ENCODE data around the gene RRAS2.

The RRAS2 gene

DNA sequence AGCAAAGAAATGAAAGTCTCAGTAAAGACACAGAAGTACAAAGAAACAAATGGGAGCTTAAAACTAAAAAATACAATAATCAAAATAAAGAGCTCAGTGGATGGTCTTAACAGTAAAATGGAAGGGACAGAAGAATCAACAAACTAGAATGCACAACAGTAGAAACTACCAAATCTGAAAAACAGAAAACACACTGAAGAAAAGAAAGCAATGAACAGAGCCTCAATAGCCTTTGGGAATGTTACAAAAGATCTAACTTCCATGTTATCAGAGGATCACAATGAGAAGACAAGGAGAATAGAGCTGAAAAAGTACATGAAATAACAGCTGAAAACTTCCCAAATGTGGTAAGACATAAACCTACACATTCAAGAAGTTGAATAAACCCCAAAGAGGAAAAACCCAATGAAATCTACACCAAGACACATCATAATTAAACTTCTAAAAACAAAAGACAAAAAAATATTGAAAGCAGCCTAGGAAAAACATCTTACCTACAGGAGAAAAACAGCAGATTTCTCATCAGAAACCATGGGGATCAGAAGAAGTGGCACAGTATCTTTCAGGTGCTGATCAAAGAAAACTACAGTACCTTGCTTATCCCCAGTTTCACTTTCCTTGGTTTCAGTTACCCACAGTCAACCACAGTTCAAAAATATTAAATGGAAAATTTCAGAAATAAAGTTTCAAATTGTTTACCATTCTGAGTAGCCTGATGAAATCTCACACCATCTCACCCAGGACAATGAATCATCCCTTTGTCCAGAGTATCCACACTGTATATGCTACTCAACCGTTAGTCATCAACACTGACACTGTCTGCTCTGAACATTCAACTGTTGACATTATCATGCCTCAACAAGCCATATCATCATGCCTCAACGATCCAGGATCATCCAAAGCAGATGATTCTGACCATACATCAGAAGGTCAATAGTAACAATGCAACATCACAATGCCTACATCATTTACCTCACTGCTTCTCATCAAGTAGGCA is 22.2 kb downstream of the RRAS2 start:
- ATAC-seq (ENCODE audit: low read depth), result peak; percentile 99
- H3K27ac ChIP-seq (ENCODE audit: poor library complexity, severe bottlenecking), result peak overlapping the region; percentile 88
- peak; percentile 67 for DNase-seq (ENCODE audit: low spot score)
- no peak overlapping the region for H3K4me3 ChIP-seq (ENCODE audit: severe bottlenecking)
- peaks cover 30% of the 10 kb centered on the region for H3K4me1 ChIP-seq (ENCODE audit: insufficient read depth, poor library complexity, severe bottlenecking)
- TF ChIP-seq, protein P1, sequence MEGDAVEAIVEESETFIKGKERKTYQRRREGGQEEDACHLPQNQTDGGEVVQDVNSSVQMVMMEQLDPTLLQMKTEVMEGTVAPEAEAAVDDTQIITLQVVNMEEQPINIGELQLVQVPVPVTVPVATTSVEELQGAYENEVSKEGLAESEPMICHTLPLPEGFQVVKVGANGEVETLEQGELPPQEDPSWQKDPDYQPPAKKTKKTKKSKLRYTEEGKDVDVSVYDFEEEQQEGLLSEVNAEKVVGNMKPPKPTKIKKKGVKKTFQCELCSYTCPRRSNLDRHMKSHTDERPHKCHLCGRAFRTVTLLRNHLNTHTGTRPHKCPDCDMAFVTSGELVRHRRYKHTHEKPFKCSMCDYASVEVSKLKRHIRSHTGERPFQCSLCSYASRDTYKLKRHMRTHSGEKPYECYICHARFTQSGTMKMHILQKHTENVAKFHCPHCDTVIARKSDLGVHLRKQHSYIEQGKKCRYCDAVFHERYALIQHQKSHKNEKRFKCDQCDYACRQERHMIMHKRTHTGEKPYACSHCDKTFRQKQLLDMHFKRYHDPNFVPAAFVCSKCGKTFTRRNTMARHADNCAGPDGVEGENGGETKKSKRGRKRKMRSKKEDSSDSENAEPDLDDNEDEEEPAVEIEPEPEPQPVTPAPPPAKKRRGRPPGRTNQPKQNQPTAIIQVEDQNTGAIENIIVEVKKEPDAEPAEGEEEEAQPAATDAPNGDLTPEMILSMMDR (IDR thresholded peaks at IDR 0.05; ENCODE audit: poor library complexity, severe bottlenecking), result no peak
- H3K36me3 ChIP-seq (ENCODE audit: low read depth), result 0 out of 2 replicates have a peak, but pooled peaks cover 6% of the 10 kb centered on the region
- H3K9me3 ChIP-seq (ENCODE audit: severe bottlenecking), result peaks cover 13% of the 10 kb centered on the region
- no peaks in the 10 kb centered on the region for H3K27me3 ChIP-seq (ENCODE audit: insufficient read depth, poor library complexity, severe bottlenecking)

DNA sequence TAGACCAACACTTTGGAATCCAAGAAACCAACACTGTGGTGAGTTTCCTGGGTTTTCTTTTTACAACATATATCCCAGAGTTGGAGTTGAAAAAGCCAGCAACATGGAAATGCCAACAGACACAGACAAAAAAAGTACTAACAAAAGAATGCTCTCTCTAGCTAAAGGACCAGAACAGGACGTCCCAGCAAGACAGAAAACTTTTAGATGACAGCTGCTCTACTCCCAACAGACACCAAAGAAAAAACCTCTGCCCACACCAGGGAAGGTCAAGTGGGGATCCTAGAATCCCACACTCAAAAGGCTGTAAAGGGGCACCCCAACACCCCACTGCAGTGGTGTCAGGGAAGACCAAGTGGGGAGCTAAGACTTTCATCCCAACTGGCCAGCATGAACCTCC is 23.3 kb downstream of the RRAS2 start:
- Histone ChIP-seq H3K27me3 (ENCODE audit: insufficient read depth, poor library complexity, severe bottlenecking) (no peaks in the 10 kb centered on the region), H3K36me3 (ENCODE audit: low read depth) (peaks cover 6% of the 10 kb centered on the region; the same call in 1 of the 2 replicates), H3K9me3 (ENCODE audit: severe bottlenecking) (peaks cover 13% of the 10 kb centered on the region), H3K4me3 (ENCODE audit: severe bottlenecking) (no peak overlapping the region), H3K27ac (ENCODE audit: poor library complexity, severe bottlenecking) (peak overlapping the region; percentile 88), H3K4me1 (ENCODE audit: insufficient read depth, poor library complexity, severe bottlenecking) (peaks cover 37% of the 10 kb centered on the region)
- no peak for ATAC-seq (ENCODE audit: low read depth)
- TF ChIP-seq, protein P1 (IDR thresholded peaks at IDR 0.05; ENCODE audit: poor library complexity, severe bottlenecking), result no peak
- no peak for DNase-seq (ENCODE audit: low spot score)

DNA sequence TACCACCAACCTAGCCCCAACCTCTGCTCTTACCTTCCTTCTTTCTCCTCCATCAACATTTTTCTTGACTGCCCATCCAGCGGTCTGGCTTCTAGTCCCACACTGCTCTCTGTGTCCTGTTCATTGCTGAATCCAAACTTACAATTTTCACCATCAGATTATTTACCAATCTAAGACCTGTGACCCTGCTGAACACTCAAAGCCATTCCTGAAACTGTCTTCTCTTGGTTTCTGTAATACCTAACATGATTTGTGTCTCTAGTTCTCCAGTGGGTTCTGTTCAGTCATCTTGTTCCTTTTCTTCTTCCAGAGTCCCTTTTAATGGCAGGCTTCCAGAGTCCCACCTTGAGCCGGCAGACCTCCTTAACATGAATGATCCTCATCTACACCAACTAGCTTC is 24.1 kb downstream of the RRAS2 start:
- DNase-seq (ENCODE audit: low spot score) (no peak), ATAC-seq (ENCODE audit: low read depth) (no peak)
- Histone ChIP-seq H3K9me3 (ENCODE audit: severe bottlenecking) (peaks cover 13% of the 10 kb centered on the region), H3K36me3 (ENCODE audit: low read depth) (peaks cover 6% of the 10 kb centered on the region; the same call in 1 of the 2 replicates), H3K27ac (ENCODE audit: poor library complexity, severe bottlenecking) (no peak overlapping the region), H3K4me3 (ENCODE audit: severe bottlenecking) (no peak overlapping the region), H3K4me1 (ENCODE audit: insufficient read depth, poor library complexity, severe bottlenecking) (peaks cover 43% of the 10 kb centered on the region), H3K27me3 (ENCODE audit: insufficient read depth, poor library complexity, severe bottlenecking) (no peaks in the 10 kb centered on the region)
- TF ChIP-seq, protein P1 (IDR thresholded peaks at IDR 0.05; ENCODE audit: poor library complexity, severe bottlenecking), result no peak

DNA sequence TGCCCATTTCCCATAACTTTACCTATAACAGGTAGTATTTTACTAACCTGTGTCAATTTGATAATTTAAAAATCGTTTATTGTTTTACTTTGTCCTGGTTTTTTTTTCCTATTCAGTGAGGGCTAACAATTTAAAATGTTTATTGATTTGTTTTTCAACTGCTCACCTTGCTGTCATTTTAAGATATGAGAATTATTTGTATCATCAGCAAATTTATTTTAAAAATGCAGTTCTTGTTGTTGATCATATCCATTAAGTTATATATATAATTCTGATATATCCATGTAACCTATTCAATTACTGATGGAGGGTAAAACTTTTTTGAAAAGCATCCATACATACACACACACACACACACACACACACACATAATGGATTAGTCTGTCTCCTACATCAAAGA is 24.8 kb downstream of the RRAS2 start:
- Histone ChIP-seq H3K36me3 (ENCODE audit: low read depth) (peaks cover 6% of the 10 kb centered on the region; the same call in 1 of the 2 replicates), H3K9me3 (ENCODE audit: severe bottlenecking) (peaks cover 13% of the 10 kb centered on the region), H3K4me3 (ENCODE audit: severe bottlenecking) (no peak overlapping the region), H3K27ac (ENCODE audit: poor library complexity, severe bottlenecking) (no peak overlapping the region), H3K4me1 (ENCODE audit: insufficient read depth, poor library complexity, severe bottlenecking) (peaks cover 50% of the 10 kb centered on the region), H3K27me3 (ENCODE audit: insufficient read depth, poor library complexity, severe bottlenecking) (no peaks in the 10 kb centered on the region)
- ATAC-seq (ENCODE audit: low read depth) (no peak), DNase-seq (ENCODE audit: low spot score) (no peak)
- TF ChIP-seq, protein P1 (IDR thresholded peaks at IDR 0.05; ENCODE audit: poor library complexity, severe bottlenecking), result no peak
